ENCODE measurements around the gene SULT1A4. TPM values are rescaled to one million over a fixed set of nuclear protein-coding genes. Genes with fewer than 3 reads are reported as not detected.
"Not testable (repeated sequence)": the region's sequence is repeated elsewhere in the genome, so short reads cannot be mapped to it uniquely, and the experiment has no call there.

Gene SULT1A4
- total and polyA plus RNA-seq, 5 donors, result 3.3 to 17.0 (median 3.9) TPM

GRCh38 chr16:29467654-29468366, 8.1 kb downstream of the SULT1A4 start:
- WGBS, result no CpG with 5 or more reads among the region's 10 CpGs
- peak in 1 of 2 donors; percentile 28 for ATAC-seq

GRCh38 chr16:29469660-29470059, 9.9 kb downstream of the SULT1A4 start:
- peak overlapping the region; percentile 72 for H3K27ac ChIP-seq (ENCODE audit: low read length)

More at GRCh38 chr16:29467654-29468366, 8.1 kb downstream of the SULT1A4 start:
- H3K9me3 ChIP-seq (ENCODE audit: control insufficient read depth, low read length); intact Hi-C loops (cut with DNase I); H3K27ac ChIP-seq (ENCODE audit: low read length); H3K27me3 ChIP-seq (ENCODE audit: control insufficient read depth, insufficient read depth); H3K4me3 ChIP-seq (ENCODE audit: low read length); DNase-seq; H3K4me1 ChIP-seq (ENCODE audit: control insufficient read depth, insufficient read depth, low read length): not testable (repeated sequence)

GRCh38 chr16:29472065-29472464, 12.4 kb downstream of the SULT1A4 start:
- H3K27me3 ChIP-seq (ENCODE audit: control insufficient read depth, insufficient read depth); H3K4me3 ChIP-seq (ENCODE audit: low read length); DNase-seq; intact Hi-C loops (cut with DNase I); H3K9me3 ChIP-seq (ENCODE audit: control insufficient read depth, low read length); H3K4me1 ChIP-seq (ENCODE audit: control insufficient read depth, insufficient read depth, low read length); H3K27ac ChIP-seq (ENCODE audit: low read length); ATAC-seq: not testable (repeated sequence)
- WGBS, result no CpG with 5 or more reads among the region's 4 CpGs

More at GRCh38 chr16:29469660-29470059, 9.9 kb downstream of the SULT1A4 start:
- H3K9me3 ChIP-seq (ENCODE audit: control insufficient read depth, low read length); H3K27me3 ChIP-seq (ENCODE audit: control insufficient read depth, insufficient read depth); H3K4me1 ChIP-seq (ENCODE audit: control insufficient read depth, insufficient read depth, low read length); intact Hi-C loops (cut with DNase I); H3K4me3 ChIP-seq (ENCODE audit: low read length): not testable (repeated sequence)
- DNase-seq (peak; percentile 81 to 96 (median 93)), ATAC-seq (peak; percentile 91 to 96)
- WGBS, result 28% methylated on average over 5 of the region's 6 CpGs

GRCh38 chr16:29482276-29482675, 22.6 kb downstream of the SULT1A4 start:
- intact Hi-C loops (cut with DNase I); H3K9me3 ChIP-seq (ENCODE audit: control insufficient read depth, low read length); ATAC-seq; H3K27ac ChIP-seq (ENCODE audit: low read length); H3K27me3 ChIP-seq (ENCODE audit: control insufficient read depth, insufficient read depth); H3K4me1 ChIP-seq (ENCODE audit: control insufficient read depth, insufficient read depth, low read length); H3K4me3 ChIP-seq (ENCODE audit: low read length): not testable (repeated sequence)
- peak; percentile 11 to 41 (median 30) for DNase-seq
- WGBS, result 77% methylated on average over 6 of the region's 12 CpGs

- H3K4me1 ChIP-seq (ENCODE audit: control insufficient read depth, insufficient read depth, low read length); H3K4me3 ChIP-seq (ENCODE audit: low read length); ATAC-seq; H3K9me3 ChIP-seq (ENCODE audit: control insufficient read depth, low read length); intact Hi-C loops (cut with DNase I); H3K27ac ChIP-seq (ENCODE audit: low read length); H3K27me3 ChIP-seq (ENCODE audit: control insufficient read depth, insufficient read depth): not testable (repeated sequence)
- 82% methylated on average over 2 of the region's 6 CpGs for WGBS
- peak in 1 of 3 donors; percentile 0 for DNase-seq
These were observed 46.6 kb downstream of the SULT1A4 start, which contains the start of gene NPIPB12 for GRCh38 chr16:29506308-29506707. Gene NPIPB12 (minus strand): TSS chr16:29506408.

Other genes with a start within 250 kb of the SULT1A4 start
- under 1 TPM; 0.20 to 0.93 (median 0.24) TPM for gene NPIPB11, start 53.2 kb upstream of the SULT1A4 start, total RNA-seq
- 1.0 TPM for gene NPIPB11, start 53.2 kb upstream of the SULT1A4 start, polyA plus RNA-seq
- 1 to 10 TPM; 2.5 to 7.8 (median 4.7) TPM for gene BOLA2, start 5.6 kb upstream of the SULT1A4 start, total RNA-seq
- gene BOLA2, start 5.6 kb upstream of the SULT1A4 start, polyA plus RNA-seq, result 15.3 TPM
- gene SLX1B, start 5.4 kb upstream of the SULT1A4 start, total RNA-seq, result 10 to 100 TPM; 12.4 to 20.7 (median 19.5) TPM
- 15.0 TPM for gene SLX1B, start 5.4 kb upstream of the SULT1A4 start, polyA plus RNA-seq
- 10 to 100 TPM; 20.4 to 32.6 (median 24.6) TPM for gene NPIPB12, start 46.5 kb downstream of the SULT1A4 start, total RNA-seq
- gene NPIPB12, start 46.5 kb downstream of the SULT1A4 start, polyA plus RNA-seq, result 19.1 TPM
- 1 to 10 TPM; 1.3 to 3.4 (median 2.9) TPM for gene SPN, start 203.3 kb downstream of the SULT1A4 start, total RNA-seq
- gene SPN, start 203.3 kb downstream of the SULT1A4 start, polyA plus RNA-seq, result 2.6 TPM
- 10 to 100 TPM; 20.4 to 53.5 (median 39.7) TPM for gene QPRT, start 219.3 kb downstream of the SULT1A4 start, total RNA-seq
- gene QPRT, start 219.3 kb downstream of the SULT1A4 start, polyA plus RNA-seq, result 44.3 TPM

Measured in right cardiac atrium (tissue), 5 donors.